ENCODE data around the gene BTBD9. TPM values are rescaled to one million over a fixed set of nuclear protein-coding genes. Genes with fewer than 3 reads are reported as not detected.

Gene BTBD9
- polyA plus RNA-seq, 1 donor = 7.8 TPM

DNA sequence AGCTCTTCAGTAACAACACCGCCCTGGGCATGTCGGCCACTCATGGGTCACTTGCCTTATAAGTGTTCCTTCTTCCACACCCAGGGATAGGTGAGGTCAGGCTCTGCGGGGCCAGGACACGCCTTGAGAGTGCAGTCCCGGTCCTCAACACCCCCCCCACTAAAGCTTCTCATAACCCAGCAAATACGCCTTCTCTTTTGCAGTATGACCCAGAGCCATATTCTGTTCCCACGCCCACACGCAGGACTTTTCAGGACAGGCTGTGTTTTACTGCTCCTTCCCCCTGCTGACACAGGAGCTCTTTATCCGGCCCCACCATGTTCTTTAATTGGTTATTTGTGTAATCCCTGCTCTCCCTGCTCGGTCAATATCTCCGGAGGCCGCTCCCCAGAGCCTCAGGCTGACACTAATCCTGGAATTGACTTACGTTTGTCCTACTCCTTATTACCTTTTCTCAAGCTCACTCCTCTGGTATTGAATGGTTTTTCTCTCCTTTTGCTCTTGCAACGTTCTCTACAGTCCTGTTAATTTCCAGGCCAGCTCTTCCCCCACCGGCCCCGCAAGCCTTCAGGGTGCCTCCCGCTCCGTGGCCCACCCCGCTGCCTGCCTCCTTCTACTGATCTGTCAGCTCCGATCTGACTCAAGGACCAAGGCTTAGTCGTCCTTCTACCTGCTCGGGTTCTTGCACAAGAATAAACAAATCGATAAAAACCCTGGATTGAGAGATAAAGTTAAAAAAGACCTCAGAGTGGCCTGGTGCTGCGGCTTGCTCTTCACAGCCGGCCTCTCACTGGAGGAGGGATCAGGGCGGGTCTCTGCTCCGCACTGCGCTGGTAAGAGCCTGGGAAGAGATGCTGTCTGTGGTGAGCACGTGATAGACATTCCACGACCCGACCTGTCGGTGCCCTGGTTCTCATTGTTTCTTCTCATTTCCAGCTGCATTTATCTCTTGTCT is 462.7 kb downstream of the BTBD9 start:
- peaks cover 33% of the 10 kb centered on the region for H3K4me1 ChIP-seq (ENCODE audit: control insufficient read depth, insufficient read depth, low read length)
- H3K27me3 ChIP-seq (ENCODE audit: control insufficient read depth, insufficient read depth, low read length) = no peaks in the 10 kb centered on the region
- peak; percentile 46 to 67 for DNase-seq
- no peak overlapping the region for H3K4me3 ChIP-seq (ENCODE audit: low read length)
- WGBS (ENCODE audit: insufficient coverage, low lambda C conversion rate) = 27% methylated on average over 3 of the region's 32 CpGs
- H3K27ac ChIP-seq (ENCODE audit: low read length) = no peak overlapping the region
- H3K36me3 ChIP-seq (ENCODE audit: control insufficient read depth, insufficient read depth, low read length) = no peaks in the 10 kb centered on the region
- H3K9me3 ChIP-seq (ENCODE audit: control insufficient read depth, low read depth, low read length) = no peaks in the 10 kb centered on the region

DNA sequence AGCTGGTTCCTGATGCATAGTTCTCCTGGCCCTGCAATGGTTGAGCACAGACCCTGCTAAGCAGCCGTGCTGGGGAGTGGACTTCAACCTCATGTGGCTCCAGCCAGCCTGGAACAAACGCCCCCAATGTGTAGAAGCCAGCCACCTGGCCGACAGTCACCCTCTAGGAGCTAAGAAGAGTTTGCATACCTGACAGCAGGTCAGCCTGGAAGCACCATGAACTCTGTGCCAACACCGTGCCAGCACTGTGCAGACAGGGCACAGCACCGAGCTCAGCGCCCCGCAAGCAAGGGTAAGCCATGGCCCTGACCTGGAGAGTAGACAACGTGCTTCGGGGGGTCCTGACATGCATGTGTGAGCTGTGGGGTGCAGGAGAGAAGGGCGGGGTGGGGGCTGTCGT is 463.9 kb downstream of the BTBD9 start:
- Histone ChIP-seq H3K4me3 (ENCODE audit: low read length) (no peak overlapping the region), H3K4me1 (ENCODE audit: control insufficient read depth, insufficient read depth, low read length) (peaks cover 45% of the 10 kb centered on the region), H3K9me3 (ENCODE audit: control insufficient read depth, low read depth, low read length) (no peaks in the 10 kb centered on the region), H3K27me3 (ENCODE audit: control insufficient read depth, insufficient read depth, low read length) (no peaks in the 10 kb centered on the region), H3K27ac (ENCODE audit: low read length) (no peak overlapping the region), H3K36me3 (ENCODE audit: control insufficient read depth, insufficient read depth, low read length) (no peaks in the 10 kb centered on the region)
- DNase-seq = no peak
- no CpG with 5 or more reads among the region's 11 CpGs for WGBS (ENCODE audit: insufficient coverage, low lambda C conversion rate)

DNA sequence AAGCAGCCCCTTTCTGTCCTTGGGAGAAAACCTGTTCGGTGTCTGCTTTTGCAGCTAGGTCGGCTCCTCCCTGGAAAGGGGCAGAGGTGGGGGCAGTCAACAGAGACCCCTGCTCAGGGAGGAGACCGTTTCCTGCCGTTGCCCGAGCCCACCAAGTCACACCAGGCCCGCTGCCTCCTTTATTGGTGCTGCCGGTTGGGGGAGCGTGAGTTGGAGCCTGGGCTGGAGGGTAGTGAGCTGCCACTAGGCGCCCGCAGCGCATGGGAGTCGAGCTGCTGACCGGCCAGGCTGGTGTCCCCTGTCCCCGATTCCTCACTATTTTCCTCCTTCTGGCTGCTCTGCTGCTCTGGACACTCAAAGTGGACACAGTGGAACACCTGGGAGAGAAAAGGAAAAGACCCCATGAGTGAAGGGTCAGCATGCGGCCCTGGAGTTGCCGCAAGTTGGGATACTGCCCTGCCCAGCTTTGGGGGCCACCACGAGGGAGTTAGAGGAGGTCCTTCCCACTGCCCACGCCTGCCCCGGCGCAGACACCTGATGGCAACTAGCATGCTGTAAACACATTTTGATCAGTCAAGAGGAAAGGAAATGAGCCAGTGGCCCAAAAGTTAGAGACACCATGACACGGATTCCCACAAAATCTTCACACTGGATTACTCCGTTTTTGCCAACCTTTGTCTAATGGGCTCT is 464.8 kb downstream of the BTBD9 start:
- no peak overlapping the region for H3K4me3 ChIP-seq (ENCODE audit: low read length)
- H3K36me3 ChIP-seq (ENCODE audit: control insufficient read depth, insufficient read depth, low read length) = no peaks in the 10 kb centered on the region
- no peak overlapping the region for H3K27ac ChIP-seq (ENCODE audit: low read length)
- H3K4me1 ChIP-seq (ENCODE audit: control insufficient read depth, insufficient read depth, low read length) = peaks cover 53% of the 10 kb centered on the region
- DNase-seq = no peak
- H3K9me3 ChIP-seq (ENCODE audit: control insufficient read depth, low read depth, low read length) = no peaks in the 10 kb centered on the region
- H3K27me3 ChIP-seq (ENCODE audit: control insufficient read depth, insufficient read depth, low read length) = no peaks in the 10 kb centered on the region
- WGBS (ENCODE audit: insufficient coverage, low lambda C conversion rate) = no CpG with 5 or more reads among the region's 22 CpGs

DNA sequence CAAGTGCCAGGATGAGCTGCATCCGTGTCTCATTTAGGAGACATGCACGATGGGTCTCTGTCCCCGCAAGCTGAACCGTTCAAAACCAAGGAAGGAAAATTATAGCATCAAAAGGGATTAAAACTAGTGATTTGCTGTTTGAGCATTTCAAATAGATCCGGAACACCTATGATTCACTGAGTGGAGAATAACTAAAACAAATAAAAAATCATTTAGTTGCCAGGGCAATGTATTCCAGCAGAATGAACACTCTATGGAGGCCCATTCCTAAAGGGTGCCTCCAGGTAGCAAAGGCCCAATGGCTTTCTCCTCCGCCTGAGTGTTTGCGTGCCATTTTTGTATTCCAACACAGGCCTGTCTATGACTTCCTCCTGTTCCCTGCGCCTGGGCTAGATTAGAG is 465.4 kb downstream of the BTBD9 start:
- no peaks in the 10 kb centered on the region for H3K27me3 ChIP-seq (ENCODE audit: control insufficient read depth, insufficient read depth, low read length)
- no peak overlapping the region for H3K27ac ChIP-seq (ENCODE audit: low read length)
- H3K36me3 ChIP-seq (ENCODE audit: control insufficient read depth, insufficient read depth, low read length) = no peaks in the 10 kb centered on the region
- H3K9me3 ChIP-seq (ENCODE audit: control insufficient read depth, low read depth, low read length) = no peaks in the 10 kb centered on the region
- 83% methylated on average over 4 of the region's 8 CpGs for WGBS (ENCODE audit: insufficient coverage, low lambda C conversion rate)
- no peak for DNase-seq
- no peak overlapping the region for H3K4me3 ChIP-seq (ENCODE audit: low read length)
- peaks cover 58% of the 10 kb centered on the region for H3K4me1 ChIP-seq (ENCODE audit: control insufficient read depth, insufficient read depth, low read length)

DNA sequence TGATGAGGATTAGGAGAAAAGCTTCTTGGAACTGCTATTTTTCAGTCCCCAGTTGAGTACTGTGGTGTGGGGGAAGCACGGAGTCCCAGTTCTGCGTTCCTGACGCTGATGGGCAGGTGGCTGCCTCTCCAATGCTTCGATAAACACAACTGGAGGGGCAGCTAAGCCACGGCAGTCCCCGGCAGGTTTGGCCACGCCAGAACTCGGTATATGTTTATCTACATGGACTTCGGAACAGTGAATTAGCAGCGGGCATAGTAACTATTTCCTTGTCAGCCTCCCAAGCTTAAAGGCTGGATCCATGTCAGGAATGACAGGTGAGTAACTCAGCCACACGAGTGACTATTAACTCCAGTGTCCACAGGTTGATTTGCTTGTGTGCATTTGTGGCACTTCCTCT is 465.8 kb downstream of the BTBD9 start:
- H3K36me3 ChIP-seq (ENCODE audit: control insufficient read depth, insufficient read depth, low read length) = no peaks in the 10 kb centered on the region
- no peaks in the 10 kb centered on the region for H3K9me3 ChIP-seq (ENCODE audit: control insufficient read depth, low read depth, low read length)
- H3K4me3 ChIP-seq (ENCODE audit: low read length) = no peak overlapping the region
- WGBS (ENCODE audit: insufficient coverage, low lambda C conversion rate) = no CpG with 5 or more reads among the region's 11 CpGs
- no peaks in the 10 kb centered on the region for H3K27me3 ChIP-seq (ENCODE audit: control insufficient read depth, insufficient read depth, low read length)
- peak; percentile 64 to 85 for DNase-seq
- H3K4me1 ChIP-seq (ENCODE audit: control insufficient read depth, insufficient read depth, low read length) = peaks cover 61% of the 10 kb centered on the region
- H3K27ac ChIP-seq (ENCODE audit: low read length) = no peak overlapping the region

DNA sequence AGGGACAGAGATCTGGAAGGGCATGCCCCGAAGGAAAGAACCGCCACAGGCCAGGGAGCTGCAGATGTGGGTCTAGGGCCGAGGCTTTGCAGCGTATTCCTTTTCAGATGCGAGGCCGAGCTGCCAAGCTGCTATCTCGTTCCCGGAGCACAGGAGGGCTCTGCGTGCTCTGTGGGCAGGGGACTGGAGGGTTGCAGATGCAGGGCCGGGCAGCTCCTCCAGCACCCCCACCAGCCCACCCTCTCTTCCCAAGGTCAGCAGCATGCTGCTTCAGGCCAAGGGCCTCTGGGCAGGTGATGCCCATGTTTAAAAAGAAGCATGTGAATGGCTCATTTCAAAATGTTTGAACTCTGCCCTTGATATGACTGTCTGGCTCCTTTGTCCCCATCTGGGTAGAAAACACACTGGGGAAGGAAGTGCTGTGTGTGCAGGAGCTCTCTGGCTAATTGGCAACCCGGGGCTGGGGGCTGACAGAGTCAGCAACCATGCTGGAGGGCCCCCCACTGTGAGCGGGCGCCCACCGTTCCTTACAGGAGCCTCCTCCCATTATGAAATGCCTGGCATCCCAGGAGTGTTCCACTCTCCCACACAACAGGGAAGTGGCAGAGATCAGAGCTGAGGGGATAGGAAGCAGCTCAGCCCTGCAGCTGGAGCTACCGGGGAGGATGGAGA is 466.9 kb downstream of the BTBD9 start:
- Histone ChIP-seq H3K27me3 (ENCODE audit: control insufficient read depth, insufficient read depth, low read length) (no peaks in the 10 kb centered on the region), H3K4me1 (ENCODE audit: control insufficient read depth, insufficient read depth, low read length) (peaks cover 62% of the 10 kb centered on the region), H3K4me3 (ENCODE audit: low read length) (no peak overlapping the region), H3K36me3 (ENCODE audit: control insufficient read depth, insufficient read depth, low read length) (no peaks in the 10 kb centered on the region), H3K9me3 (ENCODE audit: control insufficient read depth, low read depth, low read length) (no peaks in the 10 kb centered on the region), H3K27ac (ENCODE audit: low read length) (peak overlapping the region; percentile 15)
- no CpG with 5 or more reads among the region's 15 CpGs for WGBS (ENCODE audit: insufficient coverage, low lambda C conversion rate)
- DNase-seq = peak; percentile 58 to 74

DNA sequence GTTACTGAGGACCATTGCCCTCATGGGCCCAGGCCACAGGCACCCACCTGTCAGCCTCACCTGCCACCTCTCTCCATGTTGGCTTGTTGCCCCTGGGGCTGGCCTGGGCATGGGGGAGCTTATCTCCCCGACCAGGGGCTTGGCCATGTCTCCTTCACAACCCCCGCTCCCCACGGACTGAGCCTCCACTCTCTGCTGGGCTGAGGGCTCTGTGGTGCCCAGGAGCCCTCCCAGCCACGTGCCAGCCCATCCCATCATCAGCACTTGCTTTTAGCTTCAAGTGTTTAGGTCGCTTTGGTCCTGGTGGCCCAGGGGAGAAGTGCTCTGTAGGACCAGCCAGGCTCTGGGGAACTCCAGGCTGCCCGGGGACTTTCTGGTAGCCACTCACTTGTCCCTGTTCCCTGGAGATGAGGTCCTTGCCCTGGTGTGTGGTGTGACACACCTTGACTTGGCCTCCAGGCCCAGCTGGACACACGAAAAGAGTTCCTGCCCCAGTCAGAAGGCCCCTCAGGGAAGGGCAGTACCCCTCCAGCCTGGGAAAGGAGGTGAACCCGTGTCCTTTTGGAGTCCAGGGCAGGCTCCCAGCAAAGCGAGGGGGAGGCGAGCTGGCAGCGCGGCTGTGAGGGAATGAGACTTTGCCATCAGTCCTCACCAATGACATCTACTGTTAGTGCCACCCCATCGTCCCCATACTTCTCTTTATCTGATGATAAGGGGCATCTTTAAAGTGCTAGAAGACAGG is 467.6 kb downstream of the BTBD9 start:
- peak overlapping the region; percentile 15 for H3K27ac ChIP-seq (ENCODE audit: low read length)

DNA sequence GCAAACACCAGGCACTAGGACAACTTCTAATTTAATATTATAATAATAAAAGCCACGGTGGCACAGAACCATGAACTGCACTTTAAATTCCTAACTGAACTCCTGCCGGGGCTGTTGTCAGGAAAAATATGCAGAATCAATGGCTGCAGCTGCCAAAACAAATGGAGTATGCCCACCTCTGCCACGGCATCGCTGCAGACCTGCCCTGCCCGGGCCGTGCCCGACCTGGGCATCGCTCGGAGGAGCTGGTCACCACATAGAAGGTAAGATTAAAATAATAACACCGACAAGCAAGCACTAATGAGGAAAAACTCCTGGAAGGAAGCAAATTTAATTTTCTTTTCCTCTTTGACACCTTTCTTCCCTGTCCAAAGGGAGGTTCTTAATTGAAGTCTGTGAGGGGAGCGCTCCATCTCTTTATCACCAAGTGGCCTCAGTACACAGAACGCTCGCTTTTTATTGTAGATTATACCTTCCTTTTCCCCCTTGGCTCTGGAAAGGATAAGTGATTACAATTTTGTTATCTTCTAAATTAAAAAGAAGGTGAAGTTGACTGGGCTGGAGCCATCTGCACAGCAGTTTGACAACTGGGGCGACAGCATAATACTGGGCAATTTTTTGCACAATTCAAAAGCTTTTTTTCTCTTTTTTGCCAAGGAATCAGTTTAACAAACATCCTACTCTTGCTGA is 468.9 kb downstream of the BTBD9 start:
- no peak for DNase-seq
- Histone ChIP-seq H3K4me3 (ENCODE audit: low read length) (no peak overlapping the region), H3K4me1 (ENCODE audit: control insufficient read depth, insufficient read depth, low read length) (peaks cover 54% of the 10 kb centered on the region), H3K27me3 (ENCODE audit: control insufficient read depth, insufficient read depth, low read length) (no peaks in the 10 kb centered on the region), H3K27ac (ENCODE audit: low read length) (no peak overlapping the region), H3K9me3 (ENCODE audit: control insufficient read depth, low read depth, low read length) (no peaks in the 10 kb centered on the region), H3K36me3 (ENCODE audit: control insufficient read depth, insufficient read depth, low read length) (no peaks in the 10 kb centered on the region)
- 20% methylated on average over 1 of the region's 14 CpGs for WGBS (ENCODE audit: insufficient coverage, low lambda C conversion rate)

More for the DNA sequence above, 467.6 kb downstream of the BTBD9 start:
- Histone ChIP-seq H3K4me3 (ENCODE audit: low read length) (no peak overlapping the region), H3K36me3 (ENCODE audit: control insufficient read depth, insufficient read depth, low read length) (no peaks in the 10 kb centered on the region), H3K9me3 (ENCODE audit: control insufficient read depth, low read depth, low read length) (no peaks in the 10 kb centered on the region), H3K4me1 (ENCODE audit: control insufficient read depth, insufficient read depth, low read length) (peaks cover 62% of the 10 kb centered on the region), H3K27me3 (ENCODE audit: control insufficient read depth, insufficient read depth, low read length) (no peaks in the 10 kb centered on the region)
- WGBS (ENCODE audit: insufficient coverage, low lambda C conversion rate) = no CpG with 5 or more reads among the region's 13 CpGs
- no peak for DNase-seq

DNA sequence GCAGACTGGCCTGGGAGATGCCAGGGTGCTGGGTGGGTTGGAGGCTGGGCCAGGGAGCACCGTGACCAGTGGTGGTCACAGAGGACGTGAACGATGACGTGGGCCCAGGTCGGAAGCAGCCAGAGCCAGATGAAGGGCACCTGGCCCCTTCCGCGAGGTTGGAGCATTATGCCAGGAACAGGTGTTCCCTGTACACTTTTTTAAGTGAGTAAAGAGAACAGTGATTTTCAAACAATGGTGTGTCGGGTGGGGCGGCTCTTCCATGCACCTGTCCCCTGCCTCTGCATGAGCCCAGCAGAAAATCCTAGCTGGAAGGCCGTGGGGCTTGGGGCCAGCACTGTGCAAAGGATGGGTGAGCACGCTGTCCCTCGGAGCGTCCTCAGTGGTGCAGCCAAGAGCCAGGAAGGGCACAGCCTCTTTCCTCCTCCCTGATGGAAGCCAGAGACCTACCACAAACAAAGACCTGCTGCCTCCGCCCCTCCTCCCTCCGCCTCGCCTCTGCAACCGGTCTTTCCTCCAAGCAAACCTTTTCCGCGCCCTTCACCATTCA is 469.7 kb downstream of the BTBD9 start:
- H3K9me3 ChIP-seq (ENCODE audit: control insufficient read depth, low read depth, low read length) = no peaks in the 10 kb centered on the region
- no CpG with 5 or more reads among the region's 19 CpGs for WGBS (ENCODE audit: insufficient coverage, low lambda C conversion rate)
- no peaks in the 10 kb centered on the region for H3K27me3 ChIP-seq (ENCODE audit: control insufficient read depth, insufficient read depth, low read length)
- no peak overlapping the region for H3K4me3 ChIP-seq (ENCODE audit: low read length)
- H3K4me1 ChIP-seq (ENCODE audit: control insufficient read depth, insufficient read depth, low read length) = peaks cover 52% of the 10 kb centered on the region
- no peaks in the 10 kb centered on the region for H3K36me3 ChIP-seq (ENCODE audit: control insufficient read depth, insufficient read depth, low read length)
- DNase-seq = peak in 1 of 2 donors; percentile 46
- H3K27ac ChIP-seq (ENCODE audit: low read length) = no peak overlapping the region
